GM12878 (cell line): Measurements from ENCODE around the gene GNG12. TPM values are rescaled to one million over a fixed set of nuclear protein-coding genes. Genes with fewer than 3 reads are reported as not detected.

Experiments
- ATAC-seq: fragments of 200-7000 bp; cut with Tn5 transposase; 3 replicates; pipeline ENCODE4 v1.9.1; 2020; ENCODE audit warnings: mild to moderate bottlenecking, moderate library complexity
- BruUV-seq: library from RNA; stranded (reverse); fragments of 400-500 nt; replicated peaks from 2 replicates; lab custom pipeline; 2021; lab: Mats Ljungman, UMichigan
- CTCF ChIA-PET: fragments of 300-600 bp; sonication (Branson Sonifier 250); formaldehyde crosslinking; extraction: SDS; loops from one replicate; lab custom pipeline; 2021; ENCODE audit warnings: inconsistent platforms; lab: Yijun Ruan, JAX
- POLR2A ChIA-PET: fragments of 350-600 bp; formaldehyde crosslinking; extraction: SDS; loops from one replicate; lab custom pipeline; 2021; ENCODE audit warnings: inconsistent platforms; lab: Charles Lee
- RAD21 ChIA-PET: fragments of 300-600 bp; sonication (Branson Sonifier 250); formaldehyde crosslinking; loops from one replicate; lab custom pipeline; 2023; ENCODE audit warnings: antibody characterized with exemption; ENCODE audit not compliant: unreplicated experiment; lab: Charles Lee
- SMC1A ChIA-PET: fragments of 300-600 bp; sonication (Branson Sonifier 250); formaldehyde crosslinking; loops from one replicate; lab custom pipeline; 2023; ENCODE audit not compliant: unreplicated experiment, uncharacterized antibody; lab: Charles Lee
- DNase-seq: peaks from one replicate; pipeline ENCODE4 v3.0.0-alpha.2; 2011; ENCODE audit warnings: low read depth, low spot score
- FAIRE-seq: peaks from 3 replicates; lab custom pipeline; 2011; peaks lifted over from hg19 to GRCh38; lab: Jason Lieb, UNC
- H2AFZ ChIP-seq: 2 replicates; pipeline ENCODE4 v1.6.0; 2011; ENCODE audit warnings: low read depth, low read length, control low read depth; ENCODE audit not compliant: control insufficient read depth
- H3K27ac ChIP-seq: 2 replicates; pipeline ENCODE4 v1.5.1; 2011; ENCODE audit warnings: control low read depth; ENCODE audit not compliant: control insufficient read depth, insufficient read depth
- H3K27me3 ChIP-seq, 2 experiments: replicated peaks in 1 of 2; 2 replicates each; pipeline versions ENCODE4 v1.6.0 to v1.6.1; 2011; ENCODE audit warnings: low read length in 1 of 2; ENCODE audit not compliant: control insufficient read depth in 2 of 2, insufficient read depth in 2 of 2
- H3K36me3 ChIP-seq, 2 experiments: 2 replicates each; pipeline ENCODE4 v1.5.1; 2011; ENCODE audit warnings: low read length in 1 of 2; ENCODE audit not compliant: control insufficient read depth in 2 of 2, insufficient read depth in 2 of 2
- H3K4me1 ChIP-seq: 2 replicates; pipeline ENCODE4 v1.6.1; 2011; ENCODE audit warnings: mild to moderate bottlenecking, low read length, moderate library complexity, mixed read lengths; ENCODE audit not compliant: control insufficient read depth, insufficient read depth
- H3K4me2 ChIP-seq: 2 replicates; pipeline ENCODE4 v1.6.0; 2011; ENCODE audit warnings: control low read depth; ENCODE audit not compliant: control insufficient read depth, insufficient read depth
- H3K4me3 ChIP-seq: fragments of 200-600 bp; sonication (generic); 2 replicates; pipeline ENCODE4 v1.5.1; 2016
- H3K79me2 ChIP-seq: 2 replicates; pipeline ENCODE4 v1.6.0; 2011; ENCODE audit warnings: low read length; ENCODE audit not compliant: control insufficient read depth, insufficient read depth
- H3K9ac ChIP-seq: 2 replicates; pipeline ENCODE4 v1.8.0; 2011; ENCODE audit warnings: low read length, control low read depth, mixed read lengths; ENCODE audit not compliant: control insufficient read depth, insufficient read depth
- H3K9me3 ChIP-seq: replicated peaks from 3 replicates; pipeline ENCODE4 v1.5.1; 2011; ENCODE audit warnings: mild to moderate bottlenecking, low read length; ENCODE audit not compliant: control insufficient read depth, insufficient read depth
- H4K20me1 ChIP-seq: 2 replicates; pipeline ENCODE4 v1.6.0; 2011; ENCODE audit not compliant: control insufficient read depth, insufficient read depth
- ASH2L ChIP-seq: fragments of 300-600, 200-600 bp; sonication (generic); IDR thresholded peaks from 2 replicates; pipeline ENCODE4 v1.6.1; 2017; ENCODE audit warnings: low read depth, mild to moderate bottlenecking, borderline replicate concordance
- BHLHE40 ChIP-seq, 2 experiments: fragments of 450-650 bp in 1 of 2; IDR thresholded peaks; 2 replicates each; pipeline ENCODE4 v1.6.1; 2011 to 2017; ENCODE audit warnings: low read depth in 2 of 2, borderline replicate concordance in 1 of 2, improper control_type of control experiment in 1 of 2, low read length in 1 of 2, mild to moderate bottlenecking in 1 of 2
- BRCA1 ChIP-seq: IDR thresholded peaks from 2 replicates; pipeline ENCODE4 v1.6.1; 2011; ENCODE audit warnings: low read depth, low read length, improper control_type of control experiment
- CBX3 ChIP-seq: fragments of 200-600 bp; sonication (generic); IDR thresholded peaks from 2 replicates; pipeline ENCODE4 v1.6.1; 2016; ENCODE audit warnings: low read depth, borderline replicate concordance
- CBX5 ChIP-seq: sonication (generic); IDR thresholded peaks from 2 replicates; pipeline ENCODE4 v1.6.1; 2016; ENCODE audit warnings: low read depth, moderate library complexity, mild to moderate bottlenecking, inconsistent platforms
- CEBPB ChIP-seq, 2 experiments: fragments of 150-350 bp in 1 of 2; IDR thresholded peaks; 2 replicates each; pipeline ENCODE4 v1.6.1; 2012 to 2014; ENCODE audit warnings: low read depth in 2 of 2, low read length in 2 of 2, borderline replicate concordance in 1 of 2, inconsistent platforms in 1 of 2
- FOXK2 ChIP-seq: fragments of 450-650 bp; IDR thresholded peaks from 2 replicates; pipeline ENCODE4 v1.6.1; 2017; ENCODE audit warnings: mild to moderate bottlenecking, moderate library complexity
- HCFC1 ChIP-seq: fragments of 150-350 bp; IDR thresholded peaks from 2 replicates; pipeline ENCODE4 v1.6.1; 2014; ENCODE audit warnings: low read length
- HDAC2 ChIP-seq: fragments of 200-600 bp; sonication (generic); IDR thresholded peaks from 2 replicates; pipeline ENCODE4 v1.6.1; 2017
- LARP7 ChIP-seq: fragments of 450-650 bp; IDR thresholded peaks from 2 replicates; pipeline ENCODE4 v1.6.1; 2017; ENCODE audit warnings: mild to moderate bottlenecking
- NR2F1 ChIP-seq: fragments of 450-650 bp; conservative IDR thresholded peaks from 2 replicates; pipeline ENCODE4 v1.6.1; 2017; ENCODE audit warnings: mild to moderate bottlenecking
- PML ChIP-seq: IDR thresholded peaks from 2 replicates; pipeline ENCODE4 v1.6.1; 2012; ENCODE audit warnings: low read length, inconsistent platforms
- RELB ChIP-seq: fragments of 450-650 bp; IDR thresholded peaks from 2 replicates; pipeline ENCODE4 v1.6.1; 2017; ENCODE audit warnings: low read depth, mild to moderate bottlenecking, moderate library complexity
- SKIL ChIP-seq: fragments of 450-650 bp; IDR thresholded peaks from 2 replicates; pipeline ENCODE4 v1.6.1; 2017; ENCODE audit warnings: mild to moderate bottlenecking, low read depth, inconsistent platforms; ENCODE audit not compliant: poor library complexity, severe bottlenecking
- SREBF2 ChIP-seq: IDR thresholded peaks from 2 replicates; pipeline ENCODE4 v1.6.1; 2012; ENCODE audit warnings: mild to moderate bottlenecking, low read length
- STAT1 ChIP-seq: fragments of 450-650 bp; conservative IDR thresholded peaks from 2 replicates; pipeline ENCODE4 v1.6.1; 2014; ENCODE audit warnings: antibody characterized with exemption, mild to moderate bottlenecking
- TAF1 ChIP-seq: IDR thresholded peaks from 2 replicates; pipeline ENCODE4 v1.6.1; 2011; ENCODE audit warnings: mild to moderate bottlenecking, low read depth, low read length, borderline replicate concordance
- USF2 ChIP-seq: IDR thresholded peaks from 2 replicates; pipeline ENCODE4 v1.6.1; 2011; ENCODE audit warnings: low read depth, low read length, improper control_type of control experiment, borderline replicate concordance
- WGBS: methylation state at CpG from one replicate; pipeline ENCODE4 v1.1.6; 2016; ENCODE audit warnings: low lambda C conversion rate; ENCODE audit not compliant: insufficient replicate concordance, insufficient coverage; ENCODE audit errors: missing lambda C conversion rate; 5-methylcytosine and 5-hydroxymethylcytosine counted together
- in situ Hi-C: fragments of 300-500 bp; cut with MboI; formaldehyde crosslinking; loops from 9 replicates; pipeline ENCODE4 v1.14.3; 2018; ENCODE audit warnings: mixed read lengths
- intact Hi-C: fragments of 100-400 bp; cut with micrococcal nuclease; formaldehyde crosslinking; loops from one replicate; pipeline ENCODE4 v1.14.2; 2022; ENCODE audit not compliant: unreplicated experiment
- polyA plus RNA-seq, 11 experiments: library from polyadenylated mRNA; depleted of rRNA in 4 of 11; unstranded in 6 of 11; stranded (reverse) in 5 of 11; fragments of >200 nt; fragmentation: Nextera tagmentation in 4 of 11; fragmentation: Illumina TruSeq in 1 of 11; extraction: Ambion mirVana in 4 of 11; extraction: Trizol in 1 of 11; gene quantifications; 1 replicate in 1 of 11; 2 replicates in 10 of 11; pipeline versions ENCODE4 v1.2.1 to v1.2.3, GENCODE V29; 2011 to 2016; ENCODE audit warnings: inconsistent platforms in 2 of 11, missing spikeins in 2 of 11, low read depth in 1 of 11
- total RNA-seq, 4 experiments: library from RNA; depleted of rRNA in 3 of 4; stranded (reverse); fragments of >200 nt in 3 of 4; fragmentation: Illumina TruSeq in 1 of 4; extraction: Trizol in 1 of 4; gene quantifications; 2 replicates each; pipeline versions ENCODE4 v1.2.1 to v1.2.3, GENCODE V29; 2013 to 2021

The GNG12 gene
- total and polyA plus RNA-seq, 10 of the 15 experiments (the other 5 are each of a cell fraction or from before 2014, with no cell fraction given) = 0.22 to 32.8 (median 0.35) TPM

GRCh38 chr1:67741736-67742135 is 91.5 kb downstream of the GNG12 start:
- Histone ChIP-seq H3K9me3 (no peaks in the 10 kb centered on the region), H2AFZ (no peak overlapping the region), H3K4me1 (peaks cover 2% of the 10 kb centered on the region), H3K36me3 (no peaks in the 10 kb centered on the region), H4K20me1 (no peaks in the 10 kb centered on the region), H3K9ac (no peak overlapping the region), H3K27me3 (no peaks in the 10 kb centered on the region), H3K79me2 (no peaks in the 10 kb centered on the region), H3K4me2 (no peak overlapping the region), H3K4me3 (no peak overlapping the region), H3K27ac (no peak overlapping the region)
- ATAC-seq (no peak), DNase-seq (no peak), FAIRE-seq (no peak)
- BruUV-seq = no TSS peak
- intact Hi-C loops (no loop called here), in situ Hi-C loops (no loop called here)
- CTCF ChIA-PET = interaction anchor here (0.9 to 5.4 kb wide), 10 partner anchors 9 to 209 kb away, joined by 3 to 36 read pairs (median 6); partner anchors contain the start of gene GADD45A
- RAD21 ChIA-PET = interaction anchor here (1.1 to 2.6 kb wide), 4 partner anchors 9 to 19 kb away, joined by 3 to 13 read pairs (median 4); no protein-coding TSS in a partner anchor
- SMC1A ChIA-PET = interaction anchor here (0.9 to 4.3 kb wide), 11 partner anchors 8 to 326 kb away, joined by 3 to 34 read pairs (median 6); no protein-coding TSS in a partner anchor
- POLR2A ChIA-PET = interaction anchor here (0.8 to 1.1 kb wide), 3 partner anchors 18 to 183 kb away, joined by 3 to 5 read pairs (median 3); no protein-coding TSS in a partner anchor
- 8% methylated on average over 1 of the region's 1 CpG for WGBS
- TF ChIP-seq CBX5 = no peak
- no peak for TF ChIP-seq STAT1
- TF ChIP-seq TAF1 = no peak
- TF ChIP-seq HCFC1 = no peak
- TF ChIP-seq FOXK2 = no peak
- TF ChIP-seq USF2 = no peak
- no peak for TF ChIP-seq BRCA1
- TF ChIP-seq HDAC2 = no peak
- no peak for TF ChIP-seq NR2F1
- no peak for TF ChIP-seq CBX3
- no peak for TF ChIP-seq RELB
- no peak for TF ChIP-seq CEBPB (IDR thresholded peaks at IDR 0.05; ENCODE audit: borderline replicate concordance in 1 of 2, low read depth in 2 of 2, low read length in 2 of 2)
- TF ChIP-seq BHLHE40 (IDR thresholded peaks at IDR 0.05; ENCODE audit: borderline replicate concordance in 1 of 2, low read depth in 2 of 2, low read length in 1 of 2) = no peak
- no peak for TF ChIP-seq LARP7
- no peak for TF ChIP-seq SREBF2
- no peak for TF ChIP-seq PML
- TF ChIP-seq ASH2L = no peak
- no peak for TF ChIP-seq SKIL
